Endodermal cell (in vitro differentiated cells): Measurements from ENCODE around the gene IP6K3. TPM values are rescaled to one million over a fixed set of nuclear protein-coding genes. Genes with fewer than 3 reads are reported as not detected.

Experiments
- DNase-seq: peaks from one replicate; pipeline ENCODE4 v3.0.0-alpha.2; 2017
- H3K27ac ChIP-seq: 2 replicates; pipeline ENCODE4 v1.5.1; 2013; ENCODE audit warnings: mild to moderate bottlenecking, low read depth, low read length, moderate library complexity
- H3K27me3 ChIP-seq: 2 replicates; pipeline ENCODE4 v1.6.1; 2013; ENCODE audit warnings: mild to moderate bottlenecking, low read length, moderate library complexity; ENCODE audit not compliant: insufficient read depth, control insufficient read depth, poor library complexity, severe bottlenecking
- H3K36me3 ChIP-seq: 2 replicates; pipeline ENCODE4 v1.7.0; 2013; ENCODE audit warnings: mild to moderate bottlenecking, low read length, moderate library complexity; ENCODE audit not compliant: control insufficient read depth, insufficient read depth
- H3K4me1 ChIP-seq: one replicate; pipeline ENCODE4 v1.7.0; 2013; ENCODE audit warnings: low read length; ENCODE audit not compliant: control insufficient read depth, insufficient read depth
- H3K4me3 ChIP-seq: 2 replicates; pipeline ENCODE4 v1.5.1; 2013; ENCODE audit warnings: mild to moderate bottlenecking, low read length, moderate library complexity
- H3K9ac ChIP-seq: 2 replicates; pipeline ENCODE4 v1.6.1; 2013; ENCODE audit warnings: mild to moderate bottlenecking, low read length, moderate library complexity; ENCODE audit not compliant: poor library complexity, severe bottlenecking; ENCODE audit errors: extremely low read depth
- H3K9me3 ChIP-seq: 2 replicates; pipeline ENCODE4 v1.6.1; 2013; ENCODE audit warnings: mild to moderate bottlenecking, low read length, moderate library complexity; ENCODE audit not compliant: control insufficient read depth
- H3K27ac Mint-ChIP-seq: 2 replicates; pipeline ENCODE4 v1.8.0; 2020; ENCODE audit warnings: mixed read lengths
- H3K27me3 Mint-ChIP-seq: 2 replicates; pipeline ENCODE4 v1.8.0; 2021; ENCODE audit warnings: mild to moderate bottlenecking, mixed read lengths; ENCODE audit not compliant: insufficient read depth
- H3K36me3 Mint-ChIP-seq: 2 replicates; pipeline ENCODE4 v1.8.0; 2020; ENCODE audit warnings: low read depth, mixed read lengths
- H3K4me1 Mint-ChIP-seq: 2 replicates; pipeline ENCODE4 v1.8.0; 2020; ENCODE audit warnings: mixed read lengths
- H3K4me3 Mint-ChIP-seq: 2 replicates; pipeline ENCODE4 v1.8.0; 2020; ENCODE audit warnings: mild to moderate bottlenecking, moderate library complexity, mixed read lengths
- H3K9me3 Mint-ChIP-seq: 2 replicates; pipeline ENCODE4 v1.8.0; 2020; ENCODE audit warnings: mild to moderate bottlenecking, mixed read lengths
- WGBS, 2 experiments: methylation state at CpG; one replicate each; pipeline versions ENCODE4 v1.1.5 to v1.1.7; 2013; ENCODE audit warnings: missing lambda C conversion rate in 2 of 2, mixed read lengths in 1 of 2; ENCODE audit not compliant: insufficient coverage in 1 of 2, insufficient read length in 1 of 2; 5-methylcytosine and 5-hydroxymethylcytosine counted together
- total RNA-seq, 2 donors: library from RNA; stranded (reverse); fragmentation: NEBNext Ultra II Directional in 1 of 2; extraction: Animal tissue kit (Norgen Biotek cat#: 25700) in 1 of 2; gene quantifications; 2 replicates in 1 of 2; 3 replicates in 1 of 2; pipeline ENCODE4 v1.2.1, GENCODE V29; 2021
- TF ChIP-seq, protein P1 (sequence below): fragments of 200-600 bp; sonication (generic); conservative IDR thresholded peaks from 2 replicates; pipeline ENCODE4 v1.5.0; 2021; ENCODE audit warnings: antibody characterized with exemption, mild to moderate bottlenecking

Gene IP6K3
- total RNA-seq, 2 donors from 2014 or later: not detected

DNA sequence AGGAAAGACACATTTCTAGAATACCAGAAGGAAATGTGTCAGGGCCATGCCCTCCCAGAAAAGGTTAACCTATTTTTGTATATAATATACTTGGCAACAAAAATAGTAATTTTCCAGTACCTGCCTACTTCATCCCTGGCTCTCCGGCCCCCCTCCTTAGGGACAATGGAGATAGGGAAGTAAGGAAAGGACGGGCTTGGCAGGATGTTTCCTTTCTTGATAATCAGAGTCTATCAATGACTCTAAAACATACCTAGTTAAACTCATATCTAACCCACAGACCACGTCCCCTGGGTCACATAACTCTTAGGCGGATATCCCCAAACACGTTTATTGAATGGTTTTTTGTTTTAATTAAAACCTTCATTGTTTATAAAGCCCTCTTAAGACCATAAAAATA, 47.0 kb downstream of the IP6K3 start:
- Histone ChIP-seq H3K27me3 (no peaks in the 10 kb centered on the region), H3K36me3 (peaks cover 51% of the 10 kb centered on the region), H3K4me3 (no peak overlapping the region), H3K9ac (no peak overlapping the region), H3K4me1 (peaks cover 1% of the 10 kb centered on the region), H3K9me3 (no peaks in the 10 kb centered on the region), H3K27ac (no peak overlapping the region)
- DNase-seq: no peak
- TF ChIP-seq, protein P1, sequence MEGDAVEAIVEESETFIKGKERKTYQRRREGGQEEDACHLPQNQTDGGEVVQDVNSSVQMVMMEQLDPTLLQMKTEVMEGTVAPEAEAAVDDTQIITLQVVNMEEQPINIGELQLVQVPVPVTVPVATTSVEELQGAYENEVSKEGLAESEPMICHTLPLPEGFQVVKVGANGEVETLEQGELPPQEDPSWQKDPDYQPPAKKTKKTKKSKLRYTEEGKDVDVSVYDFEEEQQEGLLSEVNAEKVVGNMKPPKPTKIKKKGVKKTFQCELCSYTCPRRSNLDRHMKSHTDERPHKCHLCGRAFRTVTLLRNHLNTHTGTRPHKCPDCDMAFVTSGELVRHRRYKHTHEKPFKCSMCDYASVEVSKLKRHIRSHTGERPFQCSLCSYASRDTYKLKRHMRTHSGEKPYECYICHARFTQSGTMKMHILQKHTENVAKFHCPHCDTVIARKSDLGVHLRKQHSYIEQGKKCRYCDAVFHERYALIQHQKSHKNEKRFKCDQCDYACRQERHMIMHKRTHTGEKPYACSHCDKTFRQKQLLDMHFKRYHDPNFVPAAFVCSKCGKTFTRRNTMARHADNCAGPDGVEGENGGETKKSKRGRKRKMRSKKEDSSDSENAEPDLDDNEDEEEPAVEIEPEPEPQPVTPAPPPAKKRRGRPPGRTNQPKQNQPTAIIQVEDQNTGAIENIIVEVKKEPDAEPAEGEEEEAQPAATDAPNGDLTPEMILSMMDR: no peak
- no peaks in the 10 kb centered on the region for H3K9me3 Mint-ChIP-seq
- peaks cover 36% of the 10 kb centered on the region for H3K36me3 Mint-ChIP-seq
- peaks cover 3% of the 10 kb centered on the region for H3K4me1 Mint-ChIP-seq
- 94 to 97% methylated on average over 3 to 4 of the region's 5 CpGs for WGBS, 2 experiments
- no peak overlapping the region for H3K27ac Mint-ChIP-seq
- no peaks in the 10 kb centered on the region for H3K27me3 Mint-ChIP-seq
- H3K4me3 Mint-ChIP-seq: no peak overlapping the region

DNA sequence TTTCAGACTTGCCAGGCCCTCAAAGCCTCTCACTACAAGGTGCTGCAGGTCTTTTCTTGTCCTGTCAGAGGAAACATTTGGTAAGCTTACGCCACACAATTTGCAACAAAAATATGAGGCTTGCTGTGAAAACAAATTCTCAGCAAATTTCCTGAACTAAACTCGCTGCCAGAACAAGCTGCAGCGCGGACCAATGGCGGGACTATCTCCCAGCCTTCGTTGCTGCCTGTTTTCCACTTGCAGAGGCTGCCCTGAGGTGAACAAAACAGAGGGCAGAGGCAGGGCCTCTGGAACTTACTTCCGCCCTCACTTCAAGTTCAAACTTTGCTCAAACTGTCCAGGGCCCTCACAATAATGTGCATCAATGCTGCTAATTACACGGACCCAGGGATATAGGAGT, 47.6 kb downstream of the IP6K3 start:
- Mint-ChIP-seq H3K4me3 (no peak overlapping the region), H3K4me1 (peaks cover 9% of the 10 kb centered on the region), H3K36me3 (peaks cover 40% of the 10 kb centered on the region), H3K27ac (no peak overlapping the region), H3K9me3 (no peaks in the 10 kb centered on the region), H3K27me3 (no peaks in the 10 kb centered on the region)
- TF ChIP-seq, protein P1: no peak
- Histone ChIP-seq H3K27ac (no peak overlapping the region), H3K9me3 (no peaks in the 10 kb centered on the region), H3K4me3 (no peak overlapping the region), H3K36me3 (peaks cover 51% of the 10 kb centered on the region), H3K4me1 (peaks cover 3% of the 10 kb centered on the region), H3K9ac (no peak overlapping the region), H3K27me3 (no peaks in the 10 kb centered on the region)
- 90 to 100% methylated on average over 7 to 8 of the region's 8 CpGs for WGBS, 2 experiments
- DNase-seq: no peak

DNA sequence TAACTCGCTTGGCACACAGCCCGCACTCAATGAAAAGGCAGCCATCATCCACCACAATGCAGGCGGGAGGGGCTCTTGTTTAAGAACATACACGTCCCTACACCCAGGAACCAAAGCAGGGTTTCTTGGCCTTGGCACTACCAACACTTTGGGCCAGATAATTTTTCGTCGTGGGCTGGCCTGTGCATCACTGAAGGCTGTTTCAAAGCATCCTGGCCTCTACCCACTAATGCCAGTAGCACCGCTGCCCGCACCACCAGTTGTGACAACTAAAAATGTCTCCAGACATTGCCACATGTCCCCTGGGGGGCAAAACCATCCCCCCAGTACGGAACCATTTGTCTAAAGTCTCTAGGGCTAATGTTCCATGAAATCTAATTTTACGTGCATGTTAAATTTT, 48.2 kb downstream of the IP6K3 start:
- H3K27ac ChIP-seq: no peak overlapping the region
- no peak overlapping the region for H3K4me3 ChIP-seq
- no peaks in the 10 kb centered on the region for H3K27me3 Mint-ChIP-seq
- H3K27me3 ChIP-seq: no peaks in the 10 kb centered on the region
- H3K4me1 ChIP-seq: peaks cover 3% of the 10 kb centered on the region
- TF ChIP-seq, protein P1: no peak
- peaks cover 43% of the 10 kb centered on the region for H3K36me3 Mint-ChIP-seq
- DNase-seq: no peak
- H3K9ac ChIP-seq: no peak overlapping the region
- no peak overlapping the region for H3K27ac Mint-ChIP-seq
- peaks cover 57% of the 10 kb centered on the region for H3K36me3 ChIP-seq
- H3K4me1 Mint-ChIP-seq: peaks cover 9% of the 10 kb centered on the region
- WGBS, 2 experiments: 95% methylated on average over 8 to 10 of the region's 10 CpGs
- no peaks in the 10 kb centered on the region for H3K9me3 Mint-ChIP-seq
- no peak overlapping the region for H3K4me3 Mint-ChIP-seq
- H3K9me3 ChIP-seq: no peaks in the 10 kb centered on the region
